ENCODE measurements around the gene NINJ2.

GRCh38 chr12:607541-608001 lies 55.7 kb downstream of the NINJ2 start:
- TF ChIP-seq, protein P1, sequence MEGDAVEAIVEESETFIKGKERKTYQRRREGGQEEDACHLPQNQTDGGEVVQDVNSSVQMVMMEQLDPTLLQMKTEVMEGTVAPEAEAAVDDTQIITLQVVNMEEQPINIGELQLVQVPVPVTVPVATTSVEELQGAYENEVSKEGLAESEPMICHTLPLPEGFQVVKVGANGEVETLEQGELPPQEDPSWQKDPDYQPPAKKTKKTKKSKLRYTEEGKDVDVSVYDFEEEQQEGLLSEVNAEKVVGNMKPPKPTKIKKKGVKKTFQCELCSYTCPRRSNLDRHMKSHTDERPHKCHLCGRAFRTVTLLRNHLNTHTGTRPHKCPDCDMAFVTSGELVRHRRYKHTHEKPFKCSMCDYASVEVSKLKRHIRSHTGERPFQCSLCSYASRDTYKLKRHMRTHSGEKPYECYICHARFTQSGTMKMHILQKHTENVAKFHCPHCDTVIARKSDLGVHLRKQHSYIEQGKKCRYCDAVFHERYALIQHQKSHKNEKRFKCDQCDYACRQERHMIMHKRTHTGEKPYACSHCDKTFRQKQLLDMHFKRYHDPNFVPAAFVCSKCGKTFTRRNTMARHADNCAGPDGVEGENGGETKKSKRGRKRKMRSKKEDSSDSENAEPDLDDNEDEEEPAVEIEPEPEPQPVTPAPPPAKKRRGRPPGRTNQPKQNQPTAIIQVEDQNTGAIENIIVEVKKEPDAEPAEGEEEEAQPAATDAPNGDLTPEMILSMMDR (IDR thresholded peaks at IDR 0.05; ENCODE audit: low read depth, low read length) = no peak
- no peak for TF ChIP-seq POLR2A (IDR thresholded peaks at IDR 0.05; ENCODE audit: extremely low read depth, insufficient read length)
- no peak for TF ChIP-seq MAX (IDR thresholded peaks at IDR 0.05; ENCODE audit: low read depth, low read length)
